ENCODE measurements around the gene BTG2.

DNA sequence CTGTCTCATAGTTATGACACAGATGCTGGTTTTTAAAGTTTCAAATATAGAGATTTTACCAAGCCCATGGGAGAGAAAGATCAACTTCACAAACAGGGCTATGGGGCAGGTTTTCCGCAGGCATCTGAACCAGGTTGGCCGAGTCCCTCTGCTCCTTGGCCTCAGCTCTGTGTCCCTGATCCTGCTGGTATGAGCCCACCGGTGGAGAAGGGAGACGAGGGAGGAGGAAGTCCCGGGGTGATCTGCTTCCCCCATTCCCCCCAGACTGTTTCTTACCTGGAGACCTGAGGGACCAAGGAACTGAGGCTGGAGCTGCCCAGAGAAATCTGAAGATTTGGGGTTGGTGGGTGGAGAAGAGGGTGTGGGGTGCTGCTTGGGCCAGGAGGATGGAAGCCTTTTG is 28.9 kb upstream of the BTG2 start:
- TF ChIP-seq POLR2A (IDR thresholded peaks at IDR 0.05) = no peak
- TF ChIP-seq CTCF (IDR thresholded peaks at IDR 0.05) = no peak
